ENCODE measurements around the gene IL1RAP.

IL1RAP gene

DNA sequence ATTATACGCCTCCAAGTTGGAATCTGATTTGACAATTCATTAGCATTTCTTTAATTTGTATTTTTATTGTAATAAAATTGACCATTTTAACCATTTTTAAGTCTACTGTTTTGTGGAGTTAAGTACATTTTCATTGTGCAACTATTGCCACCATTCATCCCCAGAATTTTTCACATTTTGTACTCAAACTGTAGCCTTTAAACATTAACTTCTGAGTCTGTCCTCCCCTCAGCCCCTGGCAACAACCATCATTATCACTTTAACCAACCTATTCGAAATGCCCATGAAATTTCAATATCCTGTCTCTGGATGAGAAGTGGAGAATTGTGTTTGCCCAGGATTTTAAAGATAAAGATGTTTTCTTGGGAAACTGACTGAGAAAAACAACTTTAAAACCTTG lies 27.7 kb downstream of the IL1RAP start:
- DNase-seq (ENCODE audit: low read depth), result no peak

DNA sequence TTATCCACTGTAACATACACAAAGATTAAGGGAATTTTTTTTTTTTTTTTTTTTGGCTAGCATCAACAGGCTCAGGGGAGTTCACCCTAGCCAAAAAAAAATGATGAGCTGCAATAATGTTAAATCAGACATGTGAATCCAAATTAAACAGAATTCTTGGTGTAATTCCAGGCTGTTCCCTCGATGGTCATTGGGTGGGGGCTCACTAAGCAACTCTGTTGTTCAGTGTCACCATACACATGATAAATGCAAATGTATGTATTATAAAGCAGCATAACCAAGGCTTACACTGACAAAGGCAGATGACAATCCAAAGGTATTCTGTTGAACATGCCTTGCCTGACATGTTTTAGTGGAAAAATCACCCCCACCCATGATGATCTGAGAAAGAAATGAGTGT lies 29.0 kb downstream of the IL1RAP start:
- DNase-seq (ENCODE audit: low read depth), result no peak

DNA sequence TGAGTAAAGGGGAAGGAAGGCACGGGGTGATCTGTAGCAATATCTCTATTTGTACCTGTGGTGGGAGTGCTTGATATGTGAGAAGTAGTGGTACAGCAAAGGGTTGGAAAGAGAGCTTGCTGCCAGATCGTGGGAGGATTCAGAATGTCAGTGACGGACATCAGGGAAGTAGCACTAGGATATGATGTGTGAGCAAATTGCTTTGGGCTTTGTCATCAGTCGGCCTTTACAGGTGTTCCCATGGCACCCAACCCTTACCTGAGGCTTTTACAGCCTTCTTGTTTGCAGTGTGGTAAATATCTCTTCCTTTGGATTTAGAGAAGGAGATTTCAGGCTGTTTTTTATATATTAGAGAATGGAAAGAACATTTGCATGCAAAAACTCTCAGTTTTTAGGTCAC lies 29.8 kb downstream of the IL1RAP start:
- no peak for DNase-seq (ENCODE audit: low read depth)

DNA sequence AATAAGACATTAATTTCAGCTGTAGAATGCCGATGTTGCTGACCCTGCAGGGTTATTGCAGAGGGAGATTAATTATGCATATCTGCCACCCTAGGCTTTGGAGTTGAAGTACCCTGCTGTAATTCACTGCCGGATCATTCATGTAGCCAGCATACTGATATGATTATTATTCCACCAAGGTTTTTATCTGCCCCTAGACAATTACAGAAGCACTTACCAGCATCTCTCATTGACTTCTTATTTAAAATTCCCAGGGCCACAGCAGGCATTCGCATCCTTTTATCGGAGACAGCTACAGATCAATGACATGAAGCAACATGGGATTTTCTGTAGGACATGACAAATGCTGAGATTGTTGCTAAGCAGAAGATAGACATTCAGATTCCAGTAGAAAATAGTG lies 31.3 kb downstream of the IL1RAP start:
- no peak for DNase-seq (ENCODE audit: low read depth)

DNA sequence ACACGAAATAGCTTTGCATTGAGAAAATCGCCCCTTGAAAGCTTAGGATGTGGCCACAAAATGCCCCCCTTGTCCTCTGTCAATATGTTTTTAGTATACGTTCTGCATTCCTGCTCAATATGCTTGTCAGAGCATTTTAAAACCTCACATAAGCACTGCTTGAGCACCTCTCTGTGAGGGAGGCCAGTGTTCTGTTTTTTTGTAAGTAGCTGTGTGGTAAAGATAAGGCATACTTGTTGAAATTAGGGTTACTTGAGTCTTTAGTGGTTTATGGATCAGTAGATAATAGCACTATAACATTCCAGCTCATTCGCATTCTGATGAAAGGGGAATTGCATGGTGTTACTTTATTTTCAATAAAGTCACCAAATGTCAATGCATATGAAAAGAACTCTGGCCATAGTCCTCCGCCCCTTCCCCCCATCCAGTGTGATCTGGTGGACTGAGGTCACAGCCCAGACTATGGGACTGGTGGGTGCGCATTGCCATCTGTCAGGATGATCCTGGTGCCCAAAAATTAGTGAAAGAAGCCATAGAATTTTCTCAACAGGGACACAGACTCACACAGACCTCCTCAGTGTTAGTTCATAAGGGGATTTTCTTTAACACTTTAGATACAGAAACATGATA lies 33.1 kb downstream of the IL1RAP start:
- no peak for DNase-seq (ENCODE audit: low read depth)

DNA sequence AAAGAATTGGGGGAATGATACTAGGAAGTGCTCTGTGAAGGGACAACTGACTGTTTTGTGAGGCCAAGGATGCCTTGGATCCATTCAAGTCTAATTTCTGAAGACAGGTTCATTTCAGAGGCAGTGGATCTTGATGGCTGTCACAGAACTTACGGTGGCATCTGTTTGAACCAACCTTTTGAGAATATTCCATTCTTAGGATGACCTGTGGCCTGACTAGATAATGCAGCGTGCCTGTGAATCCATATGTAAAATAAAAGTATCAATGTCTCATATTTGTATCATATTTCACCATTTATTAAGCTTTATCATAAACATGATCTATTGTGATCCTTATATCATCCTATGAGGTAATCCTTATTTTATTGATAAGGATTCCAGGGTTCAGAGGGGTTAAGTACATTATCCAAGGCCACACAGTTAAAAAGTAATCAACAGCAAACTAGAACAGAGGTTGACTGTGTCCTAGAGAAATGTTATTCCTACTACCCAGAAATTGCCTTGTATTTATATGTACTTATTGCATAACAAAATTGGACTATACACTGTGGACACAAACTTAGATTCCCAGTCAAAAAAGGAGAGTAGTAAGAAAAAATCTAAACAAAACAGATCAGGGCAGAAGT lies 34.3 kb downstream of the IL1RAP start:
- no peak for DNase-seq (ENCODE audit: low read depth)

DNA sequence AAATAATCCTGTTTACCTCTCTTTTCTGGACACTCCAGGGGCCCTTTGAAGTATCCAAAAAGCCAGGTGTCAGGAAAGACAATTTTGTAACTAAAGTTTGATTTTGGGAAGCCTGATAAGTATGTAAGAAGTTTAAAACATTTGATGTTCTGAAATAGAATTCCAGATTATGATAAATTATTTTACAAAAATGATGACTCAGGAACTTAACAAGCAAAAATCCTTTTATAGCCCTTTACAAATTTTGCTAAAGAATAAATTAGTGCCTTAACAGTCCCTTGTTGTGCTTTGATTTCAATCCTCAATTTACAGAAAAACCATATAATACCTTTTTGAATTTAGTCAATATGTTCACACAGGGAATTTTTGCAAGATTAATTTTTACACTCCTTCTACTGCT lies 38.1 kb downstream of the IL1RAP start:
- no peak for DNase-seq (ENCODE audit: low read depth)

DNA sequence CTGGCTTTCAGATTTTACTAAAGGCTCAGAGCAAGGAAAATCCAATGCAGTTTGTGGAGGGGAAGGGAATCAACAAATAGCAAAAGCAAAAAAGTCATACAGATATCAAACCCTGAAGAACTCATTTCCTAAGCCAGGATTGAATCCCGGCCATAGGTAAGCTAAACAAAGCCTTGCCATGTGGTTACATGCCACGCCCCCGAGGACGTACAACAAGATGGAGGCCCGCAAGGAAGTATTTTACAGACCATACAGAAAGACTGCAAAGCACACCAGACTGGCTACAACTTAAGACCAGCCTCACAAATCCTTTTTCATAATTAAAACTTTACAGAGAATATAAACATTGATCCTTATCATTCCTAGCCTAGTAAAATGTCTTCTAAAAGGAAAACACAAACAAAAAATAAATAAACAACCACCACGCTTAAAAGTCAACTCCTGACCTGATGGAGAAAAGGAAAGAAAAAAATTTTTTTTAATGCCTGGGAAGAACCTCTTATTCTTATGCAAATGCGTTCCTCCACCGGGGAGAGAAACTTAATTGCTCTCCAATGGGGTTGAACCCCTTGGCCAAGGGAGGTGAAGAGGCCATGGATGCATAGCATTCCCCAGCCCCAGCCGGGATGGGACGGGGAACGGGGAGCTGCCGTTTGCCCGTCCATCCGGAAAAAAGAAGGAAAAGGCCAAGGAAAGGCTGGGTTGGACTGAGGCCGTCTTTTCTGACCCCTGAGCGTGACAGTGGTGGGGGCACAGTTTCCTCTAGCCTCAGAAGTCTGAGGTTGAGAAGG lies 39.3 kb downstream of the IL1RAP start:
- no peak for DNase-seq (ENCODE audit: low read depth)

DNA sequence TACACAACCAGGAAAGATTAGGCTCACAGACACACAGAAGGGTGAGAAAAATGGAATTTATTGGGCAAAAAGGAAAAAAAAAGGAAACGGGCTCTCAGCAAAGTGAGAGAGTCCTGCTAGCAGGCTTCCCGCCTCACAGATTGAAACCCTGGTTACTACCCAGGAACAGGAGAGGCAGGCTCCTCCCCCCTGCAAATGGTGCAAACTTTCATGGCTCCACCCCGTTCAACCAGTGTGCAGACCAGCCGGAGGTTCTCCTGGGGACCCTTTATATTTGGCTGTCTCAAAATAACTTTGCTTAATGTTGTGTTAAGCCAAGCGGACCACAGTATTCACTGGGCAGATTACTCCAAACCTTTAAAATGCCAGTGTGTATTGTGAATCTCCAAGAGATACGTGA lies 40.3 kb downstream of the IL1RAP start:
- DNase-seq (ENCODE audit: low read depth), result no peak

DNA sequence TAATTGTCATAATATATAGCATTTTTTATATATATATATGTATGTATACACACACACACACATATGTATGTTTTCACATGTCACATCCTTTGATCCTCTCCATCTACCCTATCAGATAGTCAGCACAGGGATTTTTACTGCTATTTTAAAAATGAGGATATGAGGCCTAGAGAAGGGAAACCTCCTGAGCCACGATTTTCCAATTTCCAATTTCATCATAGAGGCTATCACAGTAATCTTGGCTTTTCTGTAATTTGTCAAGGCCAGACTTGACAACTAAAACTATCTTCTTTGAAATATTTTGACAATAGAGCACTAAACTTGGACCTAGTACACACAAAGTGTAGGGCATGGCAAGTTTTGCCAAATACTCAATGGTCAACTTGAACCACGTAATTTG lies 42.5 kb downstream of the IL1RAP start:
- no peak for DNase-seq (ENCODE audit: low read depth)

DNA sequence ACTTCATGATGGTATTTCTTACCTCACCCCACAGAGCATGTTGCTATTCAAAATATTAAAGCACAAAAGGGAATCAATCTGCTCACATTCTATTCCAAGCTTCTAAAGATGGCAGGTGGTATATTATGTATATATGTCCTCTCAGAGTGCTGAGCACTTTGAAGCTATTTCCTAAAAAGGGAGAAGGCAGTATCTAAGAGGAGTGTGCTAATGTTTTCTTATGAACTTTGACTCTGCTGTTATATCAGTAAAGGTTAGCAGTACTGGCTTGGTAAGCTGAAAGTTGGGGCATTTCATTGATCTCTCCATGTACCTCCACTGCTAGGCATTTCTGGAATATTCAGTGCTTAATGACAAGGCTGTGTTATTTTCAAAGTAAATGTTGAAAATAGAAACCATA lies 43.4 kb downstream of the IL1RAP start:
- DNase-seq (ENCODE audit: low read depth), result no peak

DNA sequence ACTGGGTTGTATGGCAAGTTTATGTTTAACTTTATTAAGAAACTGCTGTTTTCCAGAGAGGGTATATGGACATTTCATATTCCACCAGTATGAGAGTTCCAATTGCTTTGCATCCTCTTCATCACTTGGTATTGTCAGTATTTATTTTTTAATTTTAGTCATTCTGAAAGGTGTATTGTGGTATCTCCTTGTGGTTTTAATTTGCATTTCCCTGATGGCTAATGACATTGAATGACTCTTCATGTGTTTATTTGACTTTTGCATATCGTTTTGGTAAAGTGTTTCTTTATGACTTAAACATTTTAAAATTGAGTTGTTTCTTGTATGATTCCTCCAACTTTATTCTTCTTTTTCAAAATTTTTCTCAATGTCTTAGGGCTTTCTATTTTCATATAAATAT lies 44.4 kb downstream of the IL1RAP start:
- no peak for DNase-seq (ENCODE audit: low read depth)

DNA sequence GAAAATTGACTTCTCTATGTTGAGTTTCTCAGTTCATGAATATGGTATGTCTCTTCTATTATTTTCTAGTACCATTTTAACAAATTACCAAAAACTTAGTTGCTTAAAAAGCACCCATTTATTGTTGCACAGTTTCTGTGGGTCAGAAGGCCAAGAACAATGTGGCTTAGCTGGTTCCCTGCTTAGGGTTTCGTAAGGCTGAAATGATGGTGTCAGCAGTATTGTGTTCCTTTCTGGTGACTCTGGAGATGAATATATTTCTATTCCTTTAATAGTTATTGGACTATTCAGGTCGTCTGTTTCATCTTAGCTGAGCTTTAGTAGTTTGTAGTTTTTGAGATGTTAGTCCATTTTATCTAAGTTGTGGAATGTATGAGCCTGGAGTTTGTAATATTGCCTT lies 44.9 kb downstream of the IL1RAP start:
- DNase-seq (ENCODE audit: low read depth), result no peak

DNA sequence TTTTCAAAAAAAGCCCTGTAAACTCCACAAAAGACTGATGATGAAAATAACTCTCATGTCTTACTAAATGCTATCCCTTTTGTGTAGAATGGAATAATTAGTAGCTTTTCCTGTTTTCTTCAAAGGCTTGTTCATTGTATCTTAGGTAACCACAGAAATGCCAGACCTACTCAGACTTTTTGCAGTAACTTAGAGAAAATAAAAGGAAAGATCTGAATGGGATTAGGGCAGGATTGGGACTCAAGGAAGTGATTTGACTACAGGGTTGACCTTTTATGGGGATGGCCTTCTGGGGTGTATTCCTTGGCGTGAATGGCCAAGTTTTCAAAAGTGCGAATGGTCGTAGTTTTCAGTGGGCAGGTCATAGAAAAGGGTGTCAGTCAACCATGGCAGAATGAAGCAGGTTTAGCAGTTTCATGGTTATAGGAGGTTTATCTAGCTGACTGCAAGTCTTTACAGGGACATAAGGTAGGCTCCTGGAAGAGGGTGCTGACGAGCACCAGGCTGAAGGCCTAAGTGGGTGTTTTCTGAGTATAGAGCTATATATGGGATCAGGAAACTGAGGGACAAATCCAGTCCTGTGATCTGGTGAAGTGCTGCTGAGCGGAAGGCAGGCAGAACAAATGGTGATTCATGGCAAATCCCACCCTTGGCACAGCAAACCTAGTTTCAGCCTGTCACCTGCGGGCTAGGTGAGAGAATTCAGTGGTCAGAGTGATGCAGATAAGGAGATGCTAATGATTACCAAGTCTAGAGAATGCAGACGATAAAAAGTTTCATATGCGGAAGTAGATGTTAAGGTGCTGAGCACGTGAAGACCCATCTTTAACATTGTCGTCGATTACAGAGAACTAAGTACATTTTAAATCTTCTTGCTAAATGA lies 46.4 kb downstream of the IL1RAP start:
- no peak for DNase-seq (ENCODE audit: low read depth)

DNA sequence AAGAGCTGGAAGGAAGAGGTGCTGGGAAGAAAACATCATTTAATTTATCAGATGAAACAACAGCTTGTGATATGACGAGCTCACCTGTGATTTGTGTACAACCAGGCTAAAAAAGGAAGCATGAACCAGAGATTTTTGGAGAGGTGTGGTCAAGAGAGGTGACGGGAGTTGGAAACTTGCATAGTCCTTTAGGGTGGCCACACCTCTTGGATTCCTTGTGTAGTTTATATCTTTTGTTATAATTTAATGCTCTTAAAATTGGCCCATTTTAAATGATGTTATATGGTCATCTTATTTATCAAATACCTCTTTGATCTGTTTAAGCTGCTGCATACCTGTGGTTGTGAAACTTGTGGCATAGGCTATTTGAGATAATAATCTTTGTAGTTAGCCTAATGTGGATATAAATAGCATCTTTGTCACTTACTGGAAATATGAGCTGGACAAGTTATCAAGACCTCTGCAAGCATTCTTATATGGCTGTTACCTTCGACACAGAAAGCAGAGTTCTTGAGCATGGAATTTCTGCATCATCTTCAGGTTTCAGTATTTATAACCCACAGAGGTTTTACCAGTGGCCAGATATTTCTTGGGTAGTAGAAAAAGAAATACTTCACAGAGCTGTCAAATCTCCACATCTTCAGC lies 49.1 kb downstream of the IL1RAP start:
- DNase-seq (ENCODE audit: low read depth), result no peak

DNA sequence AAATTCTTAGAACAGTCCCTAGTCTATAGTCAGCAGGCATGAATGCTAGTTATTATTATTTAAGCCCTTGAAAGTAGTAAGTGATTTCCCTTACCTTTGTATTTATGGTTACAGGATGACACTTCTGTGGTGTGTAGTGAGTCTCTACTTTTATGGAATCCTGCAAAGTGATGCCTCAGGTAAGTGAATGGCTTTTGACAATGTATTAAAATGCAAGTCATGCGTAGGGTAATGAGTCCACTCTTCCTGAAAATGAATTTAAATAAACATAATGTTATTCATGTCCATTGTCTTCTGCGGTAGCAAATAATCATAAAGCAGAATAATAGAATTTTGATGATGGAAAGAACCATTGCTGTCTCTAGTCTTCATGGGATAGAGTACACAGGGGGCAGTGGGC lies 50.3 kb downstream of the IL1RAP start:
- DNase-seq (ENCODE audit: low read depth), result no peak

DNA sequence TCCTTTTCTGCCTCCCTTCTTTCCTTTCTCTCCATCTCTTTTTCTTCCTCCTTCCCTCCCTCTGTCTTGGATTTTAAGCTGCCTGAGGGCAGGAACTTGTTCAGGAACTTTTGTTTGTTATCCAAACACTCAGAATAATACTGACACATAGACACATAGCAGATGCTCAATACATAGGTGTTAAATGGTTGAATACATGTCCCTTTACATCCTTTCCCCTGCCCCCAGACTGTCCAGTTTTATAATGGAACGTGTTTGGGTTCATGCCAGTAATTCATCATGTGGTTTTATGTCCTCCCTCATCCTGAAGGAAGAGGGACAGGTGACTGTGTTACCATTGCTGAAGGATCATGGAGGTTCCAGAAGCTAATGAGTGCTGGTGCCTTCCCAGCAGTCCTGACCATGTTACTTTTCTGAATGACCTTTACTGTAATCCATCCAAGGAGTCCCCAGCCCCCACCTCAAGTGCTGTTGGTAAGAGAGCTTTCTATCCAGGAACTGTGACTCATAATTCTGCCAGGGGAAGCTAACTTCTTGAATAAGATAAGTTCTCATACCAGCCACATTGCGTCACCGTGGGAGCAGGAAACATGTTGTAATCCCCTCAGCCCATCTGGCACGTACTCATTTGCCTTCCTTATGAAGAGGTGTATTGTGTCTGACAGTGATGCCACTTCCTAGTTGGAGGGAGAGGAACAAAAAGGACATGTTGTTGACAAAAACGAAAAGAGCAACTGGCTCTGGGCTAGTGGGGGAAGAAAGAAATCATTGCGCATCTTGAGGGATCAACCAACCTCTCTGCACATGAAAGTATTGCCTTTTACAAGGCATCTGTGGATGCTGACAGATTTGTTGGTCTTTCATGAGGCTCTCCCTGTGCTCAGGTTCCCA lies 52.4 kb downstream of the IL1RAP start:
- DNase-seq (ENCODE audit: low read depth), result peak; percentile 26

DNA sequence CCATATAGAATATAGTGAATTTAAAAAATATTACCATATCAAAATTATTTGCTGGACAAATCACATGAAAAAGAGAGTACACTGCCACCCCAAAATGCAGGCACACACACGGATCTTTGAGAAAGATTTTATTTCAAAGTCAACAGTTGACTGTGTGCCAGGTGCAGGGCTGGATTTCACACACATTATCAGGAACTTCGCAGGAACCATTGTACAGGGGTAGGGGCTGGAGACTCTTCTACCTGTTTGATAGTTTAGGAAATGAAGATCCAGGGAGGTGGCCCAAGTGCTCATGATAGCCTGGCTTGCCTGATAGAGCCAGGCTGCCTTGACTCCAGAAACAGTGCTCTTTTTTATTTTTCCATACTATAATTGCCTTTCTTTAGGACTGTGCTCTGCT lies 54.2 kb downstream of the IL1RAP start:
- DNase-seq (ENCODE audit: low read depth), result no peak

DNA sequence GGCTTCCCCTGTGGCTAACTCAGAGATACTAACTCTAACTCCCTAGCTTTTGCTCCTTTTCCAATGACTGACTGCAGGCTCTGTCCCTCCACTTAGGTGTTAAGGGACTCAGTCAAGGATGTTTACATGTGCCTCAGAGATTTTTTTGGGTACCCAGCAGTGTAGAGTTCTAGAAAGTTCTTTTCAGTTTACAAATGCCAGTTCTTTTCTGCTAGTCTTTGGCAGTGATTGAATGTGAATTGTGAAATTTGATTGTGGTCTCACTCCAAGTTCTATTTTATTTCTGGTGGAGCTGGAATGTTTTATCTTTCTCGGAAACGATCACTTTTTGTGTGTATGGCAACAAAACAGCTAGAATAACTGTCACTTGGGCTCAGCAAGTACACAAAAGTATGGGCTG lies 60.6 kb downstream of the IL1RAP start:
- DNase-seq (ENCODE audit: low read depth), result no peak

DNA sequence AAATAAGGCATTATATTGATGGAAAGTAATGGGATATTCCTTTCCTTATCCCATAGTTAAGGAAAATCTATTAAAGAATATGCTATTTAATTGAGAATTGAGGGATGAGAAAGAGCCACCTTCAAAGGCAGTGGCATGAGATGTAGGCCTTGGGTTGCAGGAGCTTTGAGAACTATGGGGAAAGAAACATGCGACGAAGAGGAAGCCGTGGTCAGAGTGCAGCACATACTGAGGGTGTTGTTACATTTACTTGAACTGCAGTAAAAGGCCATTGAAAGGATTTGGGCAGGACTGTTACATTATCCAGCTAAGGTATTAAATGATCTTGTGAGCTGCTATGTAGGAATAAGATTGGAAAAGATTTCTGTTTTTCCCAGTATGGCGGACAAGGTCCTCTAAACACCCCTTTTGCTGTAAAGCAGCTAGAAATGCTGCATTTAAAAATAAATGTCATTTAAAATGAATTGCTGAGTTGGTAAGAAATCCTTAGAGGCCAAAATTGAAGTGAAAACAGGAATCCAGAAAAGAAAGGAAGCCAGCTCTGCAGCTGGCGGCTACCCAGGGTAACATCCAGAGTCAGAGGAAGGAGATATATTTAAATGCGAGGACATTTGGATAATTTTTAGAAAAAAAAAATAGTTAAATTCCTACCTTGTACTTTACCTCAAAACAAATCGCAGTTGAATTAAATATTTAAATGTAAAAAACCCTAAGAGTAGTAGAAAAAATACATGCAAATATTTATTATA lies 61.7 kb downstream of the IL1RAP start:
- no peak for DNase-seq (ENCODE audit: low read depth)

Data from stimulated activated CD4-positive, alpha-beta T cell treated with anti-CD3 and anti-CD28 coated beads, Interleukin-2, amount 100 ng/mL, for 4 hours (primary cell).